HuH-7.5 (cell line): ENCODE results near the gene LTA4H.
"Not testable (repeated sequence)": the region's sequence is repeated elsewhere in the genome, so short reads cannot be mapped to it uniquely, and the experiment has no call there.

Source experiments
- DNase-seq: peaks from one replicate; pipeline ENCODE4 v3.0.0; 2011; ENCODE audit warnings: low spot score

LTA4H gene

DNA sequence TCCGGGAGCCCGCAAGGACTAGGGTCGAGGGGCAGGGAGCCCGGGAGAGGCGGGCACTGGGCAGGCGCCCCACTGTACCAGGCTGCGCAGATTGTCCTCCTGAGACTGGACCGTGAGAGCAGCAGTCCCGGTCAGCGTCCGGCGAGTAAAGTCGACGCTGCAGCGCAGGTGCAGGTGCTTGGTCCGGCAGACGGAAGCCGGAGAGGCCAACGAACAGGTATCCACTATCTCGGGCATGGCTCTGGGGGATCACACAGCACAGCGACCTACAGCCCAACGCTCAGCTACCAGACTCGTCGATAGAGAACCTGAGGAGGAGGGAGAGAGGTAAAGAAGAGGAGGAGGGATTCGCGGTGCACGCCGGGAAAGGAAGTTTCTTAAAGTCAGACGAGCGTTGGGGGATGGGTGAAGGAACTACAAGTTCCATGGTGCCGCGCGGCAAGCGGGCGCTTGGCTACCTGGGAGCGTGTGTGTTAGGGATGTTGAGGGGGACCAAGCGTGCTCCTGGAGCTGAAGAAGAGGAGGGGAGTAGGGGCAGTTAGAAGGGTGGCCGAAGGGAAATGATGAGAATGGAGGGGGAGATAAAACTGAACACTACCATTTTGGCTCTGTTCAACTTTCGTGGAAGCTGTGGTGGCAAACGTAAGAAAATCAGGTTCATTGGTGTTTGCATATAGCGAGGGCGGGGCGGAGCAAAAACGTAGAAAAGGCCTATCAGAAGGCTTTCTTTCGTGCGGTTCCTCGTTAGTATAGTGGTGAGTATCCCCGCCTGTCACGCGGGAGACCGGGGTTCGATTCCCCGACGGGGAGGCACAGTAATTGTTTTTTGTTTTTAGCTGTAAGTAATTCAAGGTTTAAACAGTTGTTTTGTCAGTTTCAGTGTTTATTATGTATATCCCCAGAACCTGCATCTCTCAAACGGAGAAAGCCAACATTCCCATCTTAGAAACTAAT is at the start of gene LTA4H:
Gene LTA4H (minus strand): TSS at position 305 of the 954 bp plus-strand sequence. CDS start 68 bp downstream, at position 237.
- peak; percentile 75 for DNase-seq

DNA sequence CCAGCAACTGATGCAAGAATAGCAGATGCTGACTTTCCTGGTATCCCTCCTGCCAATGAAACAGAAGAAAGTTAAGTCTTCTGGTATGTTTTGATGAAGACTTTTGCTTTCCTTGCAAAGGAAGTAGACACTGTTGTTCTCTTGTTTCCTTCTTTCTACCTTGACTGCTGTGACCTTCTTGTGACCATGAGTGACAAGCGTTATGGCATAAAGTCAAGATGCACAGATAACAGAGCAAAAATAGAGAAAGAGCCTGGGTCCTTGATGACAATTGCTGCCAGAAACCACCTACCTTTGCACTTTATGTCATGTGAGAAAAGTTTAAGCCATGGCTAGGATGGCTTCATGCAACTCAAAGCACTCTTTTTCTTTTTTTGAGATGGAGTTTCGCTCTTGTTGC is 49.2 kb upstream of the LTA4H start:
- no peak for DNase-seq

DNA sequence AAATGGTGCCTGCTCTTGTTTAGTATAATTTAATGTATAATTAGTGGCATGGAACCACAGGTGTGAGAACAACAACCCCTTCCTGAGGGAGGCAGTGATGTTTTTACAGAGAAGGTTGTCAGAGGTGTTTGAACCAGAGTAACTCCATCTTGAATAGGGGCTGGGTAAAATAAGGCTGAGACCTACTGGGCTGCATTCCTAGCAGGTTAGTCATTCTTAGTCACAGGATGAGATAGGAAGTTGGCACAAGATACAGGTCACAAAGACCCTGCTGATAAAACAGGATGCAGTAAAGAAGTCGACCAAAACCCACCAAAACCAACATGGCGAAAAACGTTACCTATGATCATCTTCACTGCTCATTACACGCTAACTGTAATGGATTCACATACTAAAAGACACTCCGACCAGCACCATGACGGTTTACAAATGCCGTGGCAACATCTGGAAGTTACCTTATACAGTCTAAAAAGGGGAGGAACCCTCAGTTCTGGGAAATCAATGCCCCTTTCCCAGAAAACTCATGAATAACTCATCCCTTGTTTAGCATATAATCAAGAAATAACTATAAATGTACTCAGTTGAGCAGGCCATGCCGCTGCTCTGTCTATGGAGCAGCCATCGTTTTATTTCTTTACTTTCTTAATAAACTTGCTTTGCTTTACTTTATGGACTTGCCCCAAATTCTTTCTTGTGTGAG is 47.8 kb upstream of the LTA4H start:
- DNase-seq = no peak

DNA sequence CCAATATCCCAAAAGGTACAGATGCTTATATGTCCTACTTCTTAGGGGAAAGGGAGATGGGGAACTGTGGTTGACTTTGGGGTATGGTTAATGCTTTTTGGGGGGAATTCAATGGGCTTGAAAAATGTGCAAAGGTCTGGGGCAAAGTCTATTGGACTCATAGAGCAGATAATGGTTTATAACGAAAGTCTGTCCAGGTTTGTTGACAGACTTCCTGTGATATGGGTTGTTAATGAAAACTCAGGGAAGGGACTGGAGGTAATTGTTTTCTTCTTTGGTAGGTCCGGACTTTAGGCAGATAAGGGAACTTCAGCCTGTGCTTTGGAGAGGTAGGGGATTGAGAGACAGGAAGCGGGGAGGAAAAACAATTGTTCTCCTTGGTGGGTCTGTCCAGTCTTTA is 46.2 kb upstream of the LTA4H start:
- DNase-seq = no peak

DNA sequence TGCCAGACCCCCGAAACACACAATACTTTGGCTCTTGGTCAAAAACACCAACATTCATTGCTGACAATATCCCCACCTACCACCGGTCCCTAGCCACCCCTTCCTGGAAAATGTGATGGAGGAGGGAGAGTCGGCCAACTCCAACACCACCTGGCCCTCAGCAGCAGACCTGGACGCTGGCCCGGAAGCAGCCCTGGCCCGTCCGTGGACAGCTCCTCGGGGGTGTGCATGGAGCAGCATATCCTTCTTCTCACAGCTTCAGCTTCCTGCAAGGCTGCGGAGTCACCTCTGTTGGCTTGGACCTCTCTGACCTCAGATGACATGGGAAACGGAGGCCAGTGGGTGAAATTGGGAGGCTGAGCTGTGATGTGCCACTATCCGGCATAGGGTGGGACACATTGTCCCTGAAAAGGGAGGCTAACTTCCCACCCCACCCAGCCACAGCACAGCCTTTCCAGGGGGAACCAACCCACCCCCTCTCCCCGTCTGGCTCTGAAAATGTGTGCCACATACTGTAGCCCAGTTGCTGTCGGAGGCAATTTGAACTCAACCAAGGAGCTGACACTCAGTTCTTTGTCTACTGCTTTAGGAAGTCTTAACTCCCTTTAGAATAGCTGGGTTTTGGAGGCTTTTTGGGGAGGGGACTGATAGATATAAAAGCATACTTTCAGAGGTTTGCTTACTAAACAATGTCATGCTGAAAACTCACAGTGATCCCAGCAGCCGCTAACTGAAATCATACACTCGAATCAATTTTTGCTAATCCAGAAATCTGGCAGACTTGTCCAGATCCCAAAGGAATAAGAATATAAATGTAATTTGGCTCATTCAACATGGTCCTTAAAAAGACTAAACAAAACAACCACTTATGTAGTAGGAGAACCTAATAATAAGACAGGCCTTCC is 43.1 kb upstream of the LTA4H start:
- DNase-seq = no peak

DNA sequence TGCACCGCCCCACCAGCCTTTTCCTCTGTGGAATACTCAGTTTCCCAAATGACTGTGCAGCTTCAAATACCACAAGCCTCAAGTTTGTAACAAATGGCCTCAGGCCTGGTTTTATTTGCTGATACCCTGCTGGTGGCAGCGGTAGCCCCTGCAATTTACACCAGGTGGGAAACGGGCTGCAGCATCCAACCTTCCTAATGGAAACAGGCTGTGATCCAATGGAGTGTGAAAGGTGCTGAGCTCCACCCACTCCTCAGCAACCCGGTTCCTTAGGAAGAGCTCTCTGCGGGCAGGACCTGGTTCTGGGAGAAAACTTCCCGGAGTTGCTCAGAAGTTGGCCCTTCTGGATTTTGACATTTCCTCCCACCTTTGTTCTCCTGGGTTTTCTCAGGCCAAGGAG is 41.7 kb upstream of the LTA4H start:
- no peak for DNase-seq

DNA sequence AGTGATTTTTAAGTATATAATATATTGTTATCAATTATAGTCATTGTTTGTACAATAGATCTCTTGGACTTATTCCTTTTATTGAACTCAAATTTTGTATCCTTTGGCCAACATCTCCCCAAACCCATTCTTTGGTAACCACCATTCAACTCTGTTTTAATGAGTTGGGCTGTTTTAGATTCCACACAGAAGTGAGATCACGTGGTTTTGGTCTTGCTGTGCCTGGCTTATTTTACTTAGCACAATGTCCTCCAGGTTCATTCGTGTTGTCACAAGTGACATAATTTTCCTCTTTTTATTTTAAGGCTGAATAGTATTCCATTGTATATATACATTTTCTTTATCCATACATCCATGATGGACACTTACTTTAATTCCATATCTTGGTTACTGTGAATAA is 40.2 kb upstream of the LTA4H start:
- no peak for DNase-seq

DNA sequence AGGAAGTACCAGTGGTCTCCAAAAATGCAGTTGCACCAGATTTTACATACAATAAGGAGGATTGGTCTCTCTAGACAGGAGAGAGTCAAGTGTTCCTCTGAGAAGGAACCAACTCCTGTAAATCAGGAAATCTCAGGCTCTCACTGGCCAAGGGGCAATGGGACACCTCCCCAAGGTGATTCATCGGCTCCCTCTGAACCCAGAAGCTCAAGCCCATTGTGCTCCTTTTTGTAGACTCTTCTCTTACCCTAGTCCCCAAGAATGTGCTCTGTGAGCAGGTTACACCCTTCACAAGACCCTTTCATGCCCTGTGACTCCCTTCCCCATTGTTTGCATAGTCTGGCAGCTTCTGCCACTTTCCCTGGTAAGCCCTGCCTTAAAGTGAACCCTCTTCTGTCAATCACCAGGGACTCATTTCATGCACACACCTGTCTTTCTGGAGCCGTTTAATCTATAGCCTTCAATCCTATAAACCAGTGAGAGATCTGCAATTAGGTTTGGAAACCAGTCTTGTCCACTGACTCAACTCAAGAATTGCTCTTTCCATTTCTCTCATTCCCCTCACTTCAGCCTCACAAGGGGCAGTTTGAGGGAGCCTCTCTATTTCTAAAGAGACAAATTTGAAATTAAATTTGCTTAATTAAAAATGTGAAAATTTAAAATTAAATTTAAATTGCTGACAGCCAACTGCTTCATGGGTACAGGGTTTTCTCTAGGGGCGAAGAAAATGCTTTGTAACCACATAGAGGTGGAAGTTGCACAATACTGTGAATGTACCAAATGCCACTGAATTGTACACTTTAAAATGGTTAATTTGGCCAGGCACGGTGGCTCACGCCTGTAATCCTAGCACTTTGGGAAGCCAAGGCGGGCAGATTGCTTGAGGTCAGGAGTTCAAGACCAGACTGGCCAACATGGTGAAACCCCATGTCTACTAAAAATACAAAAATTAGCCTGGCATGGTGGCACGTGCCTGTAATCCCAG is 38.3 kb upstream of the LTA4H start:
- DNase-seq = no peak

DNA sequence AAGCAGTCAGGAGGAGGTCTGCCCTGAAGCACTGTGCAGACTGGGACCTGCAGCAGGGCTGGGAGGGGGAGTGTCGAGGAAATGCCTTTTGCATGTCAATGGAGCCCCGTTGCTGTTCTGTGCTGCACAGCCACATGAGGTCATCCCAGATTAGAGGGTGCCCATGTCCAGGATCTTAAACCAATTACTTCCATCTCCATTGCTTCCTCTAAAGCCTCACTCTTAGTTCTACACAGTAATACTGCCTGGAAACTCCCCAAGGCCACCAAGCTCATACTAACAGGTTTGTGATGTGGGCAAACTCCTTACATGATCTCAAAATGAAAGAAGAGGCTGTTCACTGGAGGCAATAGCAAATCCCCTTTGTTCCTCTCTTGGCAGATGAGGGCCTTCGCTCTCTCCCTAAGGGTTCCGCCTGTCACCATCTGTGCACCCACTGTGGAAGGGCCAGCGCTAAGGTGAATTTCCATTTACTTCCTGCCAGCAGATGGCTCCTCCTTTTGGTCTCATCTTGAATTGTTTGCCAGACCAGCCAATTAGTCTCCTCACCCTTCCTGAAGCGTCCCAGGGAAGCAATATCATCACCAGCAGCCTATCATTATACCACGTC is 35.4 kb upstream of the LTA4H start:
- DNase-seq = no peak

DNA sequence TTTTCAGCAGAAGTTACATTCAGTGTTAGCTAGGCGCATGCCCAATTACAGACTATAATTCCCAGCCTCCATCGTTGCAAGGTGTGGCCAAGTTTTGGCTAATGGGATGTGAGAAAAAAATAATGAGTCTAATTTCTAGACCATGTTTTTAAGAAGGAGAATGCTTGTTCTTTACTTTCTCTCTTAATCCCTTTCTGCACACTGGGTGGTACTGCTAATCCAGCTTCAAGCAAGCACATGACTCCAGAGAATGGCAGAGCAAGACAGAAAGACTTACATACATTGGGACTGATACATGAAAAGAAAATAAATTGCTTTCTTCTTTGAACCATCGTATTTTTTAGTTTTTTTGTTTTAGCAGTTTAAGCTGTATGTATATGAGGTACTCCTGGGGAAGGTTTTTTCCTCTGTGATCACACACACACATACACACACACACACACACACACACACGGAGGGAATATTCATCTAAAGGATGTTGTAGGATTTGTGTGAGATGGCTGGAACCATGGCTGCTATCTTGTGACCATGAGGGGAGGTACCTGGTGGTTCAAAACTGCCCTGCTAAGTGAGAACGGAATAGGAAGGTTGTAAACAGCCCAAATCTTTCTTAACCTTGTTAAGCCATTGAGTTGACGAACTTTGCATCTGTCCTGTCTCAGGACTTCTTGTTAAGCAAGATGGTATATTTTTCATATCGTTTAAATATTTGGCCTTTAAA is 34.3 kb upstream of the LTA4H start:
- no peak for DNase-seq

DNA sequence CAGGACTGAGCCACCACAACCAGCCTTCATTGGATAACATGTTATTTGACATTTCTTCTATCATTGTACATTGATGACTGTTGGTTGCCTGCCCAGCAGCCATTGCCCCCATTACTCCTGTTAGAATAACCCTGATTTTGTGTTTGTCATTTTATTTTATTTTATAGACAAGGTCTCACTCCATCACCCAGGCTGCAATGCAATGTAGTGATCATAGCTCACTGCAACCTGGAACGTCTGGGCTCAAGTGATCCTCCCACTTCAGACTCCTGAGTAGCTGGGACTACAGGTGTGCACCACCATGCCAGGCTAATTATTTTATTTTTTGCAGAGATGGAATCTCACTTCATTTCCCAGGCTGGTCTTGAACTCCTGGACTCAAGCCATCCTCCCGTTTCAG is 33.2 kb upstream of the LTA4H start:
- DNase-seq = no peak

DNA sequence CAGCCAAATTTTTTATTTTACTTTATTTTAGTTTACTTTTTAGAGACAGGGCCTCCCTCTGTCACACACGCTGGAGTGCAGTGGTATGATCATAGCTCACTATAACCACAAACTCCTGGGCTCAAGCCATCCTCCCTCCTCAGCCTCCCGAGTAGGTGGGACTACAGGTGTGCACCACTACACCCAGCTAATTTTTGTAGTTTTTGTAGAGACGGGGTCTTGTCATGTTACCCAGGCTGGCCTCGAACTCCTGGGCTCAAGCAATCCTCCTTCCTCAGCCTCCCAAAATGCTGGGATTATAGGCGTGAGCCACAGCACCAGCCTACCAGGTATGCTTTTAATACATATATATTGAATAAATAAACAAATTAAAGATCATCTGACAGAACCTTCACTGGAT is 32.7 kb upstream of the LTA4H start:
- no peak for DNase-seq

DNA sequence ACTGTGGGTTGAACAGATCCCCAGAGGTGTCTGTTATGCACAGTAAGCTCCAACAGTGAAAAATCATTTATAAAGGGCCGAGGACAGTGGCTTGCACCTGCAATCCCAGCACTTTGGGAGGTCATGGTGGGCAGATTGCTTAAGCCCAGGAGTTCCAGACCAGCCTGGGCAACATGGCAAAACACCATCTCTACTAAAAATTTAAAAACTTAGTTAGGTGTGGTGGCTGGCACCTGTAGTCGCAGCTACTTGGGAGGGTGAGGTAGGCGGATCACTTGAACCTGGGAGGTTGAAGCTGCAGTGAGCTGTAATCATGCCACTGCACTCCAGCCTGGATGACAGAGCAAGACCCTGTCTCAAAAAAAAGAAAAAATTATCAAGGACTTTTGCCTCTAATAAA is 30.4 kb upstream of the LTA4H start:
- DNase-seq = not testable (repeated sequence)

DNA sequence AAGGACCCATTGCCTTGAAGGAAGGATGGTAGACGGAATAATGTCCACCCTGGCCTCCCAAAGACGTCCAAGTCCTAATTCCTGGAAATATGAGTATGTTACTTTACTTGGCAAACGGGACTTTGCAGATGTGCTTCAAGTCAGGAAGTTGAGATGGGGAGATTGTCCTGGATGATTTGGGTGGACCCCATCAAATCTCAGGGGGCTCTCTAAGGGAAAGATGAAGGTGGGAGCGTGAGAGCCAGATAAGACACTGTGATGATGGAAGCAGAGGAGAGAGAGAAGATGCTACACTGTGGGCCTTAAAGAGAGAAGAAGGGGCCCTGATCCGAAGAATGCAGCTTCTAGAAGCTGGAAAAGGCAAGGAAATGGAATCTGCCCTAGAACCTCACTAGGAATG is 29.6 kb upstream of the LTA4H start:
- DNase-seq = no peak

DNA sequence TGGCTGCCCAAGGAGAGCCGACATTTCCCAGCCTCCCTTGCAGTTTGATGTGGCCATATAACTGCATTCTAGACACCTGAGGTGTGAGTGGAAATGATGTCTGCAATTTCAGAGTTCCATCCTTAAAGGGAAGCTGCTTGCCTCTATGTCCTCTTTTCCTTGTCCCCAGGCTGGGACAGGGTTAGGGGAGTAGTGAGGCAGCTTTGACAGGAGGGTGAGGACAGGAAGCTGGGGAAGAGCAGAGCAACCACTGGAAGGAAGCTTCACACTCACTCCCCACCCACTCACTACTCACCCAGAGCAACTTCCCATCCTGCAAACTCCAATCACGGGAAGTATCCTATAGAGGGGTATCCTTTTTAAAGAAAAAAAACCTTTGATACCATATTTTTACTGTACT is 28.9 kb upstream of the LTA4H start:
- no peak for DNase-seq

DNA sequence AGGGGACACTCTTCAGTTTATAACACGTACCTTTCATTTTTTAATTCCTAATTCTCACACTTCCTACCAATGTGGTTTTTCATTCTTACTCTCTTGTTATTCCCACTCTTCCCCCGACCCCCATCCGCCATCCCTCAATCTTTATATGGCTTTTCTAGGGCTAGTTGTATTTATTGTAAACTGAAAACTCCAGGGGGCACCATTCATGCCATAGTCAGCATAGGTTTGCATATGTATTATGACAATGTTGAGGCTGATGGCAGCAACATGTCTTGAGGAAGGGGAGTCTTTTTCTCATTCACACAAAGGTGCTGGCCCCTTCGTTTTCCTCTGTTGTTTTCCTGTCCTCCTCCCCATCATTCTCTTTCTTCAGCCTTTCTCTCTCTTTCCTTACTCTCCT is 27.7 kb upstream of the LTA4H start:
- no peak for DNase-seq

DNA sequence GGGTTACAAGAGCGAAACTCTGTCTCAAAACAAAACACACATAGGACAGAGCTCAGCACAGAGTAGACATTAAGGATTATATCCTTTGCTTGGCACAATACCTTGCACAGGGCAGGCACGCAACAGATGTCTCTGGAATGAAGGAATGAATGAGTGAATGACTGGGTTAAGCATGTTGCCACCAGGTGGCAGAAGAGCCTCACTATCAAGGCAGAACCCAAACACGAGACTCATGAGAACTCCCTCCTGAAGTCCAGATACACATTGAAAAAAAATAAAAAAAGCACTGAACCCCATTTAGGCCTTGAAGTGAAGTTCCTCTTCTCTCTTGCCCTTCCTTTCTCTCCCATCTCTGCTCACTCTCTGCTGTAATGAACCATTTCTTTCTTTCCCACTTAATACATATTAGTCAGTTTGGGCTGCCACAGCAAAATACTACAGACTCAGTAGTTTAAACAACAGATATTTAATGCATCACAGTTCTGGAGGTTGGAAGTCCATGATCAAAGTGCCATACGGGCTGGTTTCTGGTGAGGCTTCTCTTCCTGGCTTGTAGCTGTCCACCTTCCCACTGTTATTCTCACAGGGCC is 26.6 kb upstream of the LTA4H start:
- no peak for DNase-seq

DNA sequence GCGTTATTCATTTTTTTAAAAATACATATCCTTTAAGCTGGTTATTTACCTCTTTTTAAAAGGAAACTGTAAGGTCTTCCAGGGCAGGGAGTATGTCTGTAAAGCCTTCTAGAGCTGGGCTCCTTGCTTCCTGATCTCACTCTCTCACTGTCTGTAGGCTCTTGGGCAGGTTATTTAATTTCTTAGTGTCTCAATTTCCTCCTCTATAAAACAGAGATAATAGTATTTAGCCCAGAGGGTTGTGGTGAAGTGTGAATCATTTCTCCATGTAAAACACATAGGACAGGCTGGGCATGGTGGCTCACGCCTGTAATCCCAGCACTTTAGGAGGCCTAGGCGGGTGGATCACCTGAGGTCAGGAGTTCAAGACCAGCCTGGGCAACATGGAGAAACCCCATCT is 25.9 kb upstream of the LTA4H start:
- no peak for DNase-seq

DNA sequence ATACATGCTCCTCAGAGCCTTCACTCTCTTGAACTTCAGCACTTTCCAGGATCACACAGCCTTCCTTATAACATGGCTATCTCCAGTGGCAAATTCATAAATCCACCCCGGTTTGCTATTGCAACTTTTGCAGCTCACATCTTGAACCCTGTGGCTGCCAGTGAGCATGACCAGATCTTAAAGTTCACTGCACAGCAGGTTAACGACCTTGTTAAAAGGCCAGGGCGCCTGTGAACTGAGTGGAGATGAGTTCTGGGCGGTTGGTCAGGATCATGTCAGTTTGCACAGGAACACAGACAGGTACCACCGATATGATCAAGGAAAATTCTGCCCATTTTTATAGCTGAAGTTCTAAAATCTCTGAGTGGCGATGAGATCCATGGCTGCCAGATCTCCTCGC is 24.7 kb upstream of the LTA4H start:
- no peak for DNase-seq
